ENCODE data around the gene FAM131B. TPM values are rescaled to one million over a fixed set of nuclear protein-coding genes. Genes with fewer than 3 reads are reported as not detected.

The FAM131B gene
- total and polyA plus RNA-seq, 9 of the 15 experiments (the other 6 are each of a cell fraction or from before 2014, with no cell fraction given) = 0.03 to 0.04 TPM; not detected in 7

GRCh38 chr7:143379611-143380259, 17.2 kb upstream of the FAM131B start:
- in situ Hi-C loops (cut with MboI) (no loop called here), intact Hi-C loops (cut with micrococcal nuclease) (loop anchor here (1.0 to 5.0 kb wide), 2 partner anchors 32 to 37 kb away; no protein-coding TSS in a partner anchor)
- peaks cover 21 to 31% of the 10 kb centered on the region in 2 experiments; a peak in 4 of 5 replicates for H3K4me1 ChIP-seq (replicated peaks in 1 of 2; ENCODE audit: control insufficient read depth in 2 of 2, insufficient read depth in 2 of 2, low read length in 2 of 2)
- no peaks in the 10 kb centered on the region for H3K9me3 ChIP-seq (replicated peaks; ENCODE audit: control insufficient read depth, insufficient read depth, low read depth, low read length)
- H3K4me3 ChIP-seq = peak overlapping the region; percentile 72
- H3K9me1 ChIP-seq (ENCODE audit: control insufficient read depth, insufficient read depth, low read length) = peaks cover 6% of the 10 kb centered on the region
- H3K9ac ChIP-seq (ENCODE audit: insufficient read depth in 1 of 2, low read depth in 2 of 2, low read length in 2 of 2) = peak overlapping the region; percentile 92 to 94; a peak in 3 of 4 replicates
- peaks cover 12% of the 10 kb centered on the region for H3K79me2 ChIP-seq (ENCODE audit: control insufficient read depth, insufficient read depth, low read length)
- FAIRE-seq (no peak), DNase-seq (ENCODE audit: extremely low read depth in 1 of 4, low spot score in 3 of 4) (peak in 1 of 4 experiments; percentile 54), ATAC-seq (peak; percentile 2)
- 25% methylated on average over 15 of the region's 15 CpGs for WGBS (ENCODE audit: insufficient coverage, low coverage, missing lambda C conversion rate)
- H3K36me3 ChIP-seq (ENCODE audit: control insufficient read depth, insufficient read depth, low read length) = peaks cover 23% of the 10 kb centered on the region; the same call in 2 of the 3 replicates
- BruUV-seq (replicated peaks) = TSS peak; percentile 65
- H4K20me1 ChIP-seq (replicated peaks; ENCODE audit: control insufficient read depth, insufficient read depth, low read length) = peaks cover under 1% of the 10 kb centered on the region; the same call in 1 of the 2 replicates
- POLR2A ChIA-PET = interaction anchor here (0.6 to 4.0 kb wide), 11 partner anchors 10 to 125 kb away, joined by 3 to 29 read pairs (median 4); no protein-coding TSS in a partner anchor
- peak overlapping the region; percentile 90 for H2AFZ ChIP-seq (ENCODE audit: low read depth, low read length)
- CTCF ChIA-PET (ENCODE audit: low intra/inter-chr PET ratio) = interaction anchor here (0.6 to 1.5 kb wide), 2 partner anchors 37 to 136 kb away, joined by 4 read pairs; no protein-coding TSS in a partner anchor
- peaks cover 0 to 9% of the 10 kb centered on the region in 2 experiments; a peak in 1 of 5 replicates for H3K27me3 ChIP-seq (ENCODE audit: control insufficient read depth in 2 of 2, insufficient read depth in 2 of 2, low read length in 2 of 2)
- peak overlapping the region; percentile 94; the same call in 2 of the 3 replicates for H3K27ac ChIP-seq (ENCODE audit: extremely low read depth, low read depth, low read length)
- peak overlapping the region; percentile 83 for H3K4me2 ChIP-seq (ENCODE audit: insufficient read depth, low read length)
- TF ChIP-seq ZNF639 (CRISPR knock-in tag; conservative IDR thresholded peaks at IDR 0.05 in 1 of 2, IDR thresholded peaks at IDR 0.05 in 1 of 2) (0 out of 4 replicates have a peak, but pooled peaks of 1 of the 2 experiments have one; percentile 38), MGA (IDR thresholded peaks at IDR 0.05) (peak; percentile 90)
